ENCODE results near the gene COL5A2. TPM values are rescaled to one million over a fixed set of nuclear protein-coding genes. Genes with fewer than 3 reads are reported as not detected.

The COL5A2 gene
- total RNA-seq, 4 donors from 2014 or later, result 7.7 to 29.5 (median 16.9) TPM

DNA sequence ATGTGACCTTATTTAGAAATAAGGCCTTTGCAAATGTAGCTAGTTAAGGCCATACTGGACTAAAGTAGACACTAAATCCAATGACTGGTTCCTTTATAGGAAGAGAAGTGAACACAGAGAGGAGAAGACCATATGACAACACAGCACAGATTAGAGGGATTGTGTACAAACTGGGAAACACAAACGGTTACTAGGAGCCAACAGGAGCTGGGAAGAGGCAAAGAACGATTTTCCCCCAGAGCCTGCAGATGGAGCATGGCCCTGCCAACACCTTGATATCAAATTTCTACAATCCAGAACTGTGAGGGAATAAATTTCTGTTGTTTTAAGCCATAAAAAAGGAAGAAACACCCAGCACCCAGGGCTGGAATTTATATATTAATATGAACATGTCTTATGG is 38.7 kb upstream of the COL5A2 start:
- H3K4me3 ChIP-seq (ENCODE audit: low read depth, poor library complexity, severe bottlenecking), result no peak overlapping the region
- TF ChIP-seq, protein P1, sequence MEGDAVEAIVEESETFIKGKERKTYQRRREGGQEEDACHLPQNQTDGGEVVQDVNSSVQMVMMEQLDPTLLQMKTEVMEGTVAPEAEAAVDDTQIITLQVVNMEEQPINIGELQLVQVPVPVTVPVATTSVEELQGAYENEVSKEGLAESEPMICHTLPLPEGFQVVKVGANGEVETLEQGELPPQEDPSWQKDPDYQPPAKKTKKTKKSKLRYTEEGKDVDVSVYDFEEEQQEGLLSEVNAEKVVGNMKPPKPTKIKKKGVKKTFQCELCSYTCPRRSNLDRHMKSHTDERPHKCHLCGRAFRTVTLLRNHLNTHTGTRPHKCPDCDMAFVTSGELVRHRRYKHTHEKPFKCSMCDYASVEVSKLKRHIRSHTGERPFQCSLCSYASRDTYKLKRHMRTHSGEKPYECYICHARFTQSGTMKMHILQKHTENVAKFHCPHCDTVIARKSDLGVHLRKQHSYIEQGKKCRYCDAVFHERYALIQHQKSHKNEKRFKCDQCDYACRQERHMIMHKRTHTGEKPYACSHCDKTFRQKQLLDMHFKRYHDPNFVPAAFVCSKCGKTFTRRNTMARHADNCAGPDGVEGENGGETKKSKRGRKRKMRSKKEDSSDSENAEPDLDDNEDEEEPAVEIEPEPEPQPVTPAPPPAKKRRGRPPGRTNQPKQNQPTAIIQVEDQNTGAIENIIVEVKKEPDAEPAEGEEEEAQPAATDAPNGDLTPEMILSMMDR (IDR thresholded peaks at IDR 0.05), result no peak
- TF ChIP-seq POLR2A (IDR thresholded peaks at IDR 0.05), result no peak
- intact Hi-C loops (cut with DNase I; ENCODE audit: low total_unique reads), result no loop called here
- DNase-seq (ENCODE audit: low spot score in 2 of 2), result no peak
- WGBS, 2 donors, result 77 to 84% methylated on average over 2 of the region's 2 CpGs

DNA sequence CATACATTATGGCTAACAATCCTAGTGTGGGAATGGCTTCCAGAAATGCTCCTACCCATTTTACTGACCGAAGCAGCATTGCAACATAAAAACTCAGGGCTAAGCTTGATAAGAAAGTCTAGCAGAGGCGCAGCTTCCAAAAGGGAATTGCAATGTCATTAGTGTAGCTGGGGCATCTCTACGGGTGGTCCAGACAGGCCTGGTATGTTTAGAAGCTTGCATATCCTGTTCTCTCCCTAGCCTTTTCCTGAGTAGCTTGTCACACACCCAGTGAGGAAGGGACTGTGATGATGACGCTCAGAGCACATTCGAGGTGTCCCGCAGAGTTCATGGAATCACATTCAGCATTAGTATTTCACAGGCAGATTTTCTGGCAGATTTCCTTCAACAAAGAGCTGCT is 38.0 kb upstream of the COL5A2 start:
- TF ChIP-seq POLR2A (IDR thresholded peaks at IDR 0.05), result no peak
- TF ChIP-seq, protein P1 (IDR thresholded peaks at IDR 0.05), result no peak
- 71 to 72% methylated on average over 6 of the region's 6 CpGs for WGBS, 2 donors
- intact Hi-C loops (cut with DNase I; ENCODE audit: low total_unique reads), result no loop called here
- DNase-seq (ENCODE audit: low spot score in 2 of 2), result no peak
- no peak overlapping the region for H3K4me3 ChIP-seq (ENCODE audit: low read depth, poor library complexity, severe bottlenecking)

DNA sequence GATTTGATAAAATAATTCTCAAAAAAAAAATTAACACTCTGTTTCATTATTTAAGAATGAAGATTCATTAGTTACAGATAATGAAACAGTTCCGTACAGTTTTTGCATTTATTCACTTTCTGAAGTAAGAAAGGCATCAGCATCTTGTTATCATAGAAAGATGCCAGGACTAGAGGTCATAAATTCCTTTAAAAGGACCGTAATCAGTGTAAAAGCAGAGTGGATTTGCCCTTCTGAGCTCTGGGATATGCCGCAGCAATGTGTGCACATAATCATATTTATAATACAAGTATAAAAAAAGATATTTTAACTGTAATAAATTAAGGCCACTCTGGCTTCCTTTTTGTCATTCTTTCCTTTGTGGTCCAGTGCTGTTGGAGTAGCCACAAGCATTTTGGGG is 37.5 kb upstream of the COL5A2 start:
- TF ChIP-seq POLR2A (IDR thresholded peaks at IDR 0.05), result no peak
- TF ChIP-seq, protein P1 (IDR thresholded peaks at IDR 0.05), result no peak
- DNase-seq (ENCODE audit: low spot score in 2 of 2), result no peak
- H3K4me3 ChIP-seq (ENCODE audit: low read depth, poor library complexity, severe bottlenecking), result no peak overlapping the region
- 91 to 93% methylated on average over 3 of the region's 3 CpGs for WGBS, 2 donors
- intact Hi-C loops (cut with DNase I; ENCODE audit: low total_unique reads), result no loop called here

DNA sequence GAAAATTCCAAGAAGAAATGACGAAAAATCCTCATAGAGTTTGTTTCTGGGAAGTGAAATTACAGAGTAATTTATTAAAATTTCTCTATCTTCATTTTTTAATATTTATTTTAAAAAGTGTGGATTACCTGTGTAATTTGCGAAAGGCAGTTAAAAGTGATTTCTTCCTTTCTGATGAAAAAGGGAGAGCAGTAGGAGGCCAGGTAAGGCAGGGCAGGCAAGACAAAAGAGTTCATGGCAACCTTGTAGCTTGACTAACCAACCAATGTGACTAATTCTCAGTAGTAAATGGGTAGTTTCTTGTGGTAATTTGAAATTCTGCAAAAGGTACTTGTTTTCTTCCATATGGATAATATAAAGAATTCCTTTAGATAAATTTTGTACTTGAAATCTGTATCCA is 34.9 kb upstream of the COL5A2 start:
- no peak for DNase-seq (ENCODE audit: low spot score in 2 of 2)
- TF ChIP-seq POLR2A (IDR thresholded peaks at IDR 0.05), result no peak
- TF ChIP-seq, protein P1 (IDR thresholded peaks at IDR 0.05), result no peak
- intact Hi-C loops (cut with DNase I; ENCODE audit: low total_unique reads), result no loop called here
- no peak overlapping the region for H3K4me3 ChIP-seq (ENCODE audit: low read depth, poor library complexity, severe bottlenecking)
- WGBS, 2 donors, result 96 to 97% methylated on average over 2 of the region's 2 CpGs

DNA sequence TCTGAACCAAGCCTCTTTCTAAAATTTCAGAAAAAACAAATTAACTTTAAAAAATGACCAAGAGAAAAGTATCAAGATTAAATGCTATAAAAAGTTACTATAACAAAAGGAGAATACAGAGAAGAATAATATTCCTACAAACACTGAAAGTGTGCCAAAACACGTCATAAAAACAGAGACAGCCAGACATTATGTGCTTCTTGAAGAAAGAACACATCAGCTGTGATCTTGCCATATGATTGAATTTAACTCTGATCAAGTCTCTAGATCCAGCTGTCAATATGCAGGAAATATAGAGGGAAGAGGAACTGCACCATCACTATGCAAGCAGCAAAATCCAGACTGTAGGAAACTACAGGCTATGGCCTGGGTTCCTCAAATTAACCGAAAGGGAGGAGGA is 33.7 kb upstream of the COL5A2 start:
- intact Hi-C loops (cut with DNase I; ENCODE audit: low total_unique reads), result no loop called here
- H3K4me3 ChIP-seq (ENCODE audit: low read depth, poor library complexity, severe bottlenecking), result no peak overlapping the region
- 59 to 67% methylated on average over 2 of the region's 2 CpGs for WGBS, 2 donors
- DNase-seq (ENCODE audit: low spot score in 2 of 2), result no peak
- TF ChIP-seq POLR2A (IDR thresholded peaks at IDR 0.05), result no peak
- TF ChIP-seq, protein P1 (IDR thresholded peaks at IDR 0.05), result no peak

All from lower leg skin (tissue), 4 donors.